ENCODE results near the gene PPP1R14D.

DNA sequence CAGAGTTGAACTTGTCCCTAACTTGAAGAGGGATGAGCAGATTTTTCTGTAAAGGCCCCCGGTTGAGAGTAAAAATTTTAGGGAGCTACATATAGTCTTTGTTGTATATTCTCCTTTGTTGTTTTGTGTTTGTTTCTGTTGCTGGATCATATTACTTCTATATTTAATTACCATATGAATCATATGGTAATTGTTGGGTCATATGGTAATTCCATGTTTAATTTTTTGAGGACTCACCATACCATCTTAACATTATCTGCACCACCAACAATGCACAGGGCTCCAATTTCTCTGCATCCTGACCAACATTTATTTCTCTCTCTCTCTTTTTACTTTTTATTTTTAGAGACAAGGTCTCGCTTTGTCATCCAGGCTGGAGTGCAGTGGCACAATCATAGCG is 29.0 kb downstream of the PPP1R14D start:
- TF ChIP-seq POLR2AphosphoS5 (IDR thresholded peaks at IDR 0.05; ENCODE audit: low read depth, low read length) = no peak
- no peak for TF ChIP-seq TAF1 (IDR thresholded peaks at IDR 0.05; ENCODE audit: borderline replicate concordance, insufficient read depth, low read length)
- TF ChIP-seq, protein P1, sequence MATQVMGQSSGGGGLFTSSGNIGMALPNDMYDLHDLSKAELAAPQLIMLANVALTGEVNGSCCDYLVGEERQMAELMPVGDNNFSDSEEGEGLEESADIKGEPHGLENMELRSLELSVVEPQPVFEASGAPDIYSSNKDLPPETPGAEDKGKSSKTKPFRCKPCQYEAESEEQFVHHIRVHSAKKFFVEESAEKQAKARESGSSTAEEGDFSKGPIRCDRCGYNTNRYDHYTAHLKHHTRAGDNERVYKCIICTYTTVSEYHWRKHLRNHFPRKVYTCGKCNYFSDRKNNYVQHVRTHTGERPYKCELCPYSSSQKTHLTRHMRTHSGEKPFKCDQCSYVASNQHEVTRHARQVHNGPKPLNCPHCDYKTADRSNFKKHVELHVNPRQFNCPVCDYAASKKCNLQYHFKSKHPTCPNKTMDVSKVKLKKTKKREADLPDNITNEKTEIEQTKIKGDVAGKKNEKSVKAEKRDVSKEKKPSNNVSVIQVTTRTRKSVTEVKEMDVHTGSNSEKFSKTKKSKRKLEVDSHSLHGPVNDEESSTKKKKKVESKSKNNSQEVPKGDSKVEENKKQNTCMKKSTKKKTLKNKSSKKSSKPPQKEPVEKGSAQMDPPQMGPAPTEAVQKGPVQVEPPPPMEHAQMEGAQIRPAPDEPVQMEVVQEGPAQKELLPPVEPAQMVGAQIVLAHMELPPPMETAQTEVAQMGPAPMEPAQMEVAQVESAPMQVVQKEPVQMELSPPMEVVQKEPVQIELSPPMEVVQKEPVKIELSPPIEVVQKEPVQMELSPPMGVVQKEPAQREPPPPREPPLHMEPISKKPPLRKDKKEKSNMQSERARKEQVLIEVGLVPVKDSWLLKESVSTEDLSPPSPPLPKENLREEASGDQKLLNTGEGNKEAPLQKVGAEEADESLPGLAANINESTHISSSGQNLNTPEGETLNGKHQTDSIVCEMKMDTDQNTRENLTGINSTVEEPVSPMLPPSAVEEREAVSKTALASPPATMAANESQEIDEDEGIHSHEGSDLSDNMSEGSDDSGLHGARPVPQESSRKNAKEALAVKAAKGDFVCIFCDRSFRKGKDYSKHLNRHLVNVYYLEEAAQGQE (IDR thresholded peaks at IDR 0.05; ENCODE audit: insufficient read depth in 1 of 2, low read depth in 2 of 2, low read length in 2 of 2) = no peak
- TF ChIP-seq SIN3A (IDR thresholded peaks at IDR 0.05; ENCODE audit: borderline replicate concordance, insufficient read depth, low read length) = no peak
- TF ChIP-seq FOXP2 (optimal IDR thresholded peaks at IDR 0.05; ENCODE audit: borderline replicate concordance, extremely low read depth, extremely low read length, insufficient read depth) = no peak
